Parathyroid adenoma (tissue), 2 donors: ENCODE data around the gene DCDC2C.

Source experiments
- H2AFZ ChIP-seq: fragments of 300-600 bp; sonication (generic); one replicate; pipeline ENCODE4 v1.7.0; 2017; ENCODE audit warnings: antibody characterized with exemption, mild to moderate bottlenecking
- H3K27ac ChIP-seq: fragments of 300-600 bp; sonication (generic); one replicate; pipeline ENCODE4 v1.7.0; 2017
- H3K27me3 ChIP-seq: fragments of 300-600 bp; sonication (generic); one replicate; pipeline ENCODE4 v1.7.0; 2017; ENCODE audit warnings: low read length; ENCODE audit not compliant: control insufficient read depth, insufficient read depth
- H3K36me3 ChIP-seq: fragments of 300-600 bp; sonication (generic); one replicate; pipeline ENCODE4 v1.7.0; 2017; ENCODE audit warnings: low read length; ENCODE audit not compliant: control insufficient read depth, insufficient read depth
- H3K4me1 ChIP-seq: fragments of 300-600 bp; sonication (generic); one replicate; pipeline ENCODE4 v1.7.0; 2017; ENCODE audit warnings: control low read depth
- H3K4me2 ChIP-seq: fragments of 300-600 bp; sonication (generic); one replicate; pipeline ENCODE4 v1.7.0; 2017; ENCODE audit warnings: low read length
- H3K4me3 ChIP-seq: fragments of 300-600 bp; sonication (generic); one replicate; pipeline ENCODE4 v1.7.0; 2017; ENCODE audit warnings: low read depth, low read length
- H3K79me2 ChIP-seq: fragments of 300-600 bp; sonication (generic); one replicate; pipeline ENCODE4 v1.7.0; 2017; ENCODE audit warnings: control low read depth
- H3K9ac ChIP-seq: fragments of 300-600 bp; sonication (generic); one replicate; pipeline ENCODE4 v1.7.0; 2017; ENCODE audit warnings: mild to moderate bottlenecking
- H3K9me3 ChIP-seq: fragments of 300-600 bp; sonication (generic); one replicate; pipeline ENCODE4 v1.7.0; 2017; ENCODE audit warnings: low read length; ENCODE audit not compliant: control insufficient read depth
- CTCF ChIP-seq: fragments of 300-600 bp; sonication (generic); IDR thresholded peaks from one replicate; pipeline ENCODE4 v1.7.0; 2017; ENCODE audit warnings: antibody characterized with exemption, mild to moderate bottlenecking
- donor health status: primary hyperparathyroidism.

Gene DCDC2C

GRCh38 chr2:3741867-3742602 is 38.7 kb downstream of the DCDC2C start:
- H3K36me3 ChIP-seq: no peaks in the 10 kb centered on the region
- no peaks in the 10 kb centered on the region for H3K9me3 ChIP-seq
- H3K4me2 ChIP-seq: no peak overlapping the region
- H3K9ac ChIP-seq: no peak overlapping the region
- no peak for TF ChIP-seq CTCF
- H3K4me1 ChIP-seq: no peaks in the 10 kb centered on the region
- H2AFZ ChIP-seq: no peak overlapping the region
- H3K79me2 ChIP-seq: no peaks in the 10 kb centered on the region
- no peak overlapping the region for H3K4me3 ChIP-seq
- H3K27me3 ChIP-seq: no peaks in the 10 kb centered on the region
- H3K27ac ChIP-seq: no peak overlapping the region

- Histone ChIP-seq H3K36me3 (no peaks in the 10 kb centered on the region), H3K9ac (no peak overlapping the region), H3K4me1 (no peaks in the 10 kb centered on the region), H3K9me3 (no peaks in the 10 kb centered on the region), H3K79me2 (no peaks in the 10 kb centered on the region), H3K27me3 (no peaks in the 10 kb centered on the region), H3K4me3 (no peak overlapping the region), H2AFZ (no peak overlapping the region), H3K27ac (no peak overlapping the region), H3K4me2 (no peak overlapping the region)
- no peak for TF ChIP-seq CTCF
Observed at GRCh38 chr2:3742743-3743508, 39.6 kb downstream of the DCDC2C start.

GRCh38 chr2:3743951-3744555 is 40.7 kb downstream of the DCDC2C start:
- no peaks in the 10 kb centered on the region for H3K27me3 ChIP-seq

GRCh38 chr2:3745920-3746319 is 42.5 kb downstream of the DCDC2C start:
- H2AFZ ChIP-seq: no peak overlapping the region
- no peak overlapping the region for H3K9ac ChIP-seq
- no peaks in the 10 kb centered on the region for H3K27me3 ChIP-seq
- no peaks in the 10 kb centered on the region for H3K4me1 ChIP-seq
- no peaks in the 10 kb centered on the region for H3K36me3 ChIP-seq
- H3K4me2 ChIP-seq: no peak overlapping the region
- TF ChIP-seq CTCF: no peak
- no peak overlapping the region for H3K27ac ChIP-seq
- no peak overlapping the region for H3K4me3 ChIP-seq
- H3K9me3 ChIP-seq: no peaks in the 10 kb centered on the region
- no peaks in the 10 kb centered on the region for H3K79me2 ChIP-seq

More at GRCh38 chr2:3743951-3744555, 40.7 kb downstream of the DCDC2C start:
- no peak overlapping the region for H2AFZ ChIP-seq
- no peaks in the 10 kb centered on the region for H3K79me2 ChIP-seq
- TF ChIP-seq CTCF: no peak
- H3K4me2 ChIP-seq: no peak overlapping the region
- no peak overlapping the region for H3K4me3 ChIP-seq
- no peaks in the 10 kb centered on the region for H3K36me3 ChIP-seq
- H3K4me1 ChIP-seq: no peaks in the 10 kb centered on the region
- H3K9ac ChIP-seq: no peak overlapping the region
- no peak overlapping the region for H3K27ac ChIP-seq
- H3K9me3 ChIP-seq: no peaks in the 10 kb centered on the region
